Panc1 (cell line): ENCODE data around the gene RASGRP2. TPM values are rescaled to one million over a fixed set of nuclear protein-coding genes. Genes with fewer than 3 reads are reported as not detected.

Experiments
- ATAC-seq: fragments of 200-7000 bp; cut with Tn5 transposase; 2 replicates; pipeline ENCODE4 v1.9.1; 2020; ENCODE audit warnings: mild to moderate bottlenecking, moderate library complexity
- BruUV-seq: library from RNA; stranded (reverse); fragments of 400-500 nt; replicated peaks from 2 replicates; lab custom pipeline; 2021; lab: Mats Ljungman, UMichigan
- CTCF ChIA-PET: fragments of 300-600 bp; sonication (Branson Sonifier 250); formaldehyde crosslinking; loops from one replicate; lab custom pipeline; 2022; ENCODE audit warnings: antibody characterized with exemption; lab: Charles Lee
- POLR2A ChIA-PET: fragments of 300-600 bp; sonication (Branson Sonifier 250); formaldehyde crosslinking; loops from one replicate; lab custom pipeline; 2022; ENCODE audit warnings: antibody characterized with exemption; lab: Charles Lee
- DNase-seq: peaks from one replicate; pipeline ENCODE4 v3.0.0-alpha.2; 2010; ENCODE audit warnings: low read depth, low spot score
- H3K27ac ChIP-seq: 2 replicates; pipeline ENCODE4 v1.5.1; 2011; ENCODE audit warnings: mild to moderate bottlenecking, low read length, inconsistent platforms
- H3K27me3 ChIP-seq: fragments of 200-500 bp; sonication (Bioruptor generic); 2 replicates; pipeline ENCODE4 v1.6.0; 2014; ENCODE audit warnings: low read length, inconsistent platforms; ENCODE audit not compliant: control insufficient read depth, insufficient read depth
- H3K36me3 ChIP-seq: fragments of 200-500 bp; sonication (Bioruptor generic); 2 replicates; pipeline ENCODE4 v1.5.1; 2014; ENCODE audit warnings: inconsistent platforms, mild to moderate bottlenecking, low read length, moderate library complexity; ENCODE audit not compliant: control insufficient read depth, insufficient read depth
- H3K4me1 ChIP-seq: 2 replicates; pipeline ENCODE4 v1.5.1; 2011; ENCODE audit warnings: inconsistent platforms, mild to moderate bottlenecking, low read length, moderate library complexity; ENCODE audit not compliant: control insufficient read depth, insufficient read depth
- H3K4me3 ChIP-seq, 2 experiments: 2 replicates each; pipeline ENCODE4 v1.5.1; 2011 to 2012; ENCODE audit warnings: low read depth in 2 of 2, low read length in 2 of 2, mild to moderate bottlenecking in 2 of 2, inconsistent platforms in 1 of 2, moderate library complexity in 1 of 2
- H3K9me3 ChIP-seq: fragments of 200-500 bp; sonication (Bioruptor generic); 2 replicates; pipeline ENCODE4 v1.5.1; 2014; ENCODE audit warnings: low read depth, mild to moderate bottlenecking, inconsistent platforms, low read length, moderate library complexity; ENCODE audit not compliant: control insufficient read depth, insufficient read depth
- CTCF ChIP-seq: fragments of 450-650 bp; IDR thresholded peaks from 2 replicates; pipeline ENCODE4 v1.5.1; 2017; ENCODE audit warnings: mild to moderate bottlenecking
- POLR2AphosphoS5 ChIP-seq: IDR thresholded peaks from 2 replicates; pipeline ENCODE4 v1.6.1; 2012; ENCODE audit warnings: mild to moderate bottlenecking, low read depth, low read length, moderate library complexity
- REST ChIP-seq, 2 experiments: IDR thresholded peaks; 2 replicates each; pipeline ENCODE4 v1.6.1; 2011 to 2012; ENCODE audit warnings: low read depth in 2 of 2, control low read depth in 1 of 2, low read length in 1 of 2, mild to moderate bottlenecking in 1 of 2, moderate library complexity in 1 of 2; ENCODE audit not compliant: insufficient read depth in 1 of 2
- SIN3A ChIP-seq: IDR thresholded peaks from 2 replicates; pipeline ENCODE4 v1.6.1; 2012; ENCODE audit warnings: low read depth, mild to moderate bottlenecking, low read length, moderate library complexity, borderline replicate concordance; ENCODE audit not compliant: insufficient read depth
- TCF7L2 ChIP-seq: IDR thresholded peaks from 2 replicates; pipeline ENCODE4 v1.6.1; 2011; ENCODE audit warnings: mild to moderate bottlenecking, low read depth, low read length, inconsistent platforms
- in situ Hi-C: cut with HindIII; loops from 2 replicates; pipeline ENCODE4 v1.10.0; 2016; ENCODE audit warnings: low sequenced_read_pairs, low pct_unique_long_range_greater_than_20kb
- intact Hi-C: fragments of 100-400 bp; cut with micrococcal nuclease; formaldehyde crosslinking; loops from one replicate; pipeline ENCODE4 v1.10.0; 2022; ENCODE audit not compliant: unreplicated experiment
- total RNA-seq: library from RNA; stranded (reverse); gene quantifications from one replicate; pipeline ENCODE4 v1.2.1, GENCODE V29; 2021; ENCODE audit not compliant: unreplicated experiment

Gene RASGRP2
- total RNA-seq, 1 experiment from 2014 or later, result 3.7 TPM

GRCh38 chr11:64715110-64715509, 28.8 kb downstream of the RASGRP2 start:
- Histone ChIP-seq H3K4me3 (no peak overlapping the region), H3K36me3 (no peaks in the 10 kb centered on the region), H3K9me3 (no peaks in the 10 kb centered on the region), H3K27me3 (peaks cover 2% of the 10 kb centered on the region; the same call in 1 of the 2 replicates), H3K4me1 (peaks cover 10% of the 10 kb centered on the region; the same call in 1 of the 2 replicates), H3K27ac (no peak overlapping the region)
- ATAC-seq (no peak), DNase-seq (no peak)
- intact Hi-C loops, result no loop called here
- ChIA-PET CTCF (interaction anchor here (0.9 kb wide), 1 partner anchor 359 kb away, joined by 6 read pairs; no protein-coding TSS in a partner anchor), POLR2A (interaction anchor here (0.5 to 0.6 kb wide), 2 partner anchors 301 to 771 kb away, joined by 5 to 8 read pairs; no protein-coding TSS in a partner anchor)
- in situ Hi-C loops, result no loop called here
- BruUV-seq, result no TSS peak
- TF ChIP-seq REST (IDR thresholded peaks at IDR 0.05; ENCODE audit: insufficient read depth in 1 of 2, low read depth in 2 of 2, low read length in 1 of 2) (no peak), CTCF (no peak), TCF7L2 (no peak), SIN3A (no peak), POLR2AphosphoS5 (no peak)

- peaks cover 2% of the 10 kb centered on the region; the same call in 1 of the 2 replicates for H3K27me3 ChIP-seq
Measured at GRCh38 chr11:64714666-64715065, 29.3 kb downstream of the RASGRP2 start.

More at GRCh38 chr11:64714666-64715065, 29.3 kb downstream of the RASGRP2 start:
- Histone ChIP-seq H3K4me3 (no peak overlapping the region), H3K36me3 (no peaks in the 10 kb centered on the region), H3K27ac (no peak overlapping the region), H3K4me1 (peaks cover 10% of the 10 kb centered on the region; the same call in 1 of the 2 replicates), H3K9me3 (no peaks in the 10 kb centered on the region)
- ChIA-PET CTCF (no interaction called here), POLR2A (no interaction called here)
- TF ChIP-seq POLR2AphosphoS5 (no peak), TCF7L2 (no peak), SIN3A (no peak), CTCF (no peak), REST (IDR thresholded peaks at IDR 0.05; ENCODE audit: insufficient read depth in 1 of 2, low read depth in 2 of 2, low read length in 1 of 2) (no peak)
- intact Hi-C loops, result no loop called here
- BruUV-seq, result no TSS peak
- no peak for ATAC-seq
- DNase-seq, result no peak
- in situ Hi-C loops, result no loop called here
